Hepatocyte (in vitro differentiated cells): ENCODE data around the gene PES1.

Source experiments
- CTCF ChIP-seq: fragments of 200-600 bp; sonication (generic); IDR thresholded peaks from 2 replicates; pipeline ENCODE4 v1.5.1; 2016; ENCODE audit warnings: antibody characterized with exemption, mild to moderate bottlenecking; ENCODE audit not compliant: poor library complexity
- EZH2 ChIP-seq: fragments of 200-600 bp; sonication (generic); IDR thresholded peaks from 2 replicates; pipeline ENCODE4 v1.6.1; 2016; ENCODE audit warnings: antibody characterized with exemption, mild to moderate bottlenecking, borderline replicate concordance

GRCh38 chr22:30561402-30562189 lies 30.1 kb downstream of the PES1 start:
- TF ChIP-seq CTCF = no peak
- TF ChIP-seq EZH2 = no peak
